SK-N-SH (cell line): ENCODE data around the gene MRPL27. TPM values are rescaled to one million over a fixed set of nuclear protein-coding genes. Genes with fewer than 3 reads are reported as not detected.

Source experiments
- CTCF ChIA-PET: fragments of 300-600, 350-600 bp; formaldehyde crosslinking; extraction: SDS; loops from one replicate; lab custom pipeline; 2021; lab: Yijun Ruan, JAX
- POLR2A ChIA-PET: fragments of 350-600 bp; sonication (Branson Sonifier 250); formaldehyde crosslinking; extraction: SDS; loops from one replicate; lab custom pipeline; 2020; ENCODE audit warnings: antibody characterized with exemption, inconsistent platforms; lab: Yijun Ruan, JAX
- DNase-seq: peaks from one replicate; pipeline ENCODE4 v3.0.0; 2012
- H2AFZ ChIP-seq: fragments of 200-600 bp; sonication (generic); 2 replicates; pipeline ENCODE4 v1.8.1; 2016; ENCODE audit warnings: antibody characterized with exemption, mild to moderate bottlenecking, low read depth
- H3F3A ChIP-seq: fragments of 200-600 bp; sonication (generic); replicated peaks from 2 replicates; pipeline ENCODE3; 2016; ENCODE audit warnings: antibody characterized with exemption, mild to moderate bottlenecking; ENCODE audit not compliant: insufficient read depth
- H3K27ac ChIP-seq, 2 experiments: fragments of 200-500 bp in 1 of 2; fragments of 200-600 bp in 1 of 2; sonication (Bioruptor generic) in 1 of 2; sonication (generic), shearing (Covaris generic) in 1 of 2; 2 replicates each; pipeline versions ENCODE4 v1.5.1 to v1.6.1; 2014 to 2016; ENCODE audit warnings: low read depth in 2 of 2, inconsistent platforms in 1 of 2, low read length in 1 of 2, mild to moderate bottlenecking in 1 of 2, mixed read lengths in 1 of 2
- H3K27me3 ChIP-seq: fragments of 200-600 bp; sonication (generic), shearing (Covaris generic); 2 replicates; pipeline ENCODE4 v1.6.1; 2016; ENCODE audit warnings: mixed run types; ENCODE audit not compliant: insufficient read depth
- H3K36me3 ChIP-seq, 2 experiments: fragments of 200-500 bp in 1 of 2; fragments of 200-600 bp in 1 of 2; sonication (Bioruptor generic) in 1 of 2; sonication (generic) in 1 of 2; replicated peaks in 1 of 2; 2 replicates each; pipeline versions ENCODE3 to v1.5.1; 2014 to 2016; ENCODE audit warnings: low read length in 1 of 2, mild to moderate bottlenecking in 1 of 2; ENCODE audit not compliant: insufficient read depth in 2 of 2, control insufficient read depth in 1 of 2
- H3K4me1 ChIP-seq, 2 experiments: fragments of 200-500 bp in 1 of 2; fragments of 200-600 bp in 1 of 2; sonication (Bioruptor generic) in 1 of 2; sonication (generic), shearing (Covaris generic) in 1 of 2; 2 replicates each; pipeline versions ENCODE4 v1.5.1 to v1.6.1; 2014 to 2016; ENCODE audit warnings: low read depth in 1 of 2, low read length in 1 of 2, mixed run types in 1 of 2; ENCODE audit not compliant: insufficient read depth in 2 of 2, control insufficient read depth in 1 of 2
- H3K4me2 ChIP-seq: fragments of 200-600 bp; sonication (generic), shearing (Covaris generic); 2 replicates; pipeline ENCODE4 v1.6.1; 2017; ENCODE audit warnings: mixed run types
- H3K4me3 ChIP-seq, 2 experiments: fragments of 200-500 bp in 1 of 2; fragments of 200-600 bp in 1 of 2; sonication (Bioruptor generic) in 1 of 2; sonication (generic), shearing (Covaris generic) in 1 of 2; 2 replicates each; pipeline versions ENCODE4 v1.5.1 to v1.8.1; 2014 to 2016; ENCODE audit warnings: low read depth in 2 of 2, inconsistent platforms in 1 of 2, low read length in 1 of 2, mild to moderate bottlenecking in 1 of 2, mixed read lengths in 1 of 2, moderate library complexity in 1 of 2
- H3K79me2 ChIP-seq: fragments of 200-600 bp; sonication (generic); 2 replicates; pipeline ENCODE4 v1.8.1; 2017; ENCODE audit warnings: mild to moderate bottlenecking; ENCODE audit not compliant: insufficient read depth
- H3K9ac ChIP-seq: fragments of 200-600 bp; sonication (generic); 2 replicates; pipeline ENCODE4 v1.6.1; 2017; ENCODE audit warnings: mixed run types
- H3K9me2 ChIP-seq: fragments of 200-600 bp; sonication (generic); 2 replicates; pipeline ENCODE4 v1.6.1; 2017; ENCODE audit warnings: mixed run types
- H3K9me3 ChIP-seq: fragments of 200-600 bp; sonication (generic); 2 replicates; pipeline ENCODE4 v1.6.1; 2017; ENCODE audit warnings: mixed run types, mild to moderate bottlenecking, moderate library complexity
- H4K20me1 ChIP-seq: fragments of 200-600 bp; sonication (generic); 2 replicates; pipeline ENCODE4 v1.6.1; 2017; ENCODE audit warnings: mild to moderate bottlenecking, mixed run types; ENCODE audit not compliant: insufficient read depth
- ELF1 ChIP-seq: IDR thresholded peaks from 2 replicates; pipeline ENCODE4 v1.4.0; 2012
- FOXJ3 ChIP-seq: sonication (generic); formaldehyde crosslinking; IDR thresholded peaks from 2 replicates; pipeline ENCODE4 v1.5.1; 2020; ENCODE audit warnings: mild to moderate bottlenecking, missing genetic modification reagents
- FOXM1 ChIP-seq: IDR thresholded peaks from 2 replicates; pipeline ENCODE4 v1.4.0; 2012; ENCODE audit warnings: low read depth, mild to moderate bottlenecking
- JUND ChIP-seq: IDR thresholded peaks from 2 replicates; pipeline ENCODE4 v1.4.0; 2012
- NFIC ChIP-seq: IDR thresholded peaks from 2 replicates; pipeline ENCODE4 v1.4.0; 2012; ENCODE audit warnings: borderline replicate concordance
- RAD21 ChIP-seq: IDR thresholded peaks from 2 replicates; pipeline ENCODE4 v1.6.1; 2012; ENCODE audit warnings: mild to moderate bottlenecking, low read length
- RCOR1 ChIP-seq: fragments of 150-350 bp; IDR thresholded peaks from 2 replicates; pipeline ENCODE4 v1.6.1; 2017; ENCODE audit warnings: antibody characterized with exemption, low read length
- RFX5 ChIP-seq: IDR thresholded peaks from 2 replicates; pipeline ENCODE4 v1.6.1; 2012; ENCODE audit warnings: mild to moderate bottlenecking, improper control_type of control experiment, low read length
- RXRA ChIP-seq: IDR thresholded peaks from 2 replicates; pipeline ENCODE4 v1.4.0; 2012; ENCODE audit warnings: low read depth, mild to moderate bottlenecking, borderline replicate concordance
- TEAD4 ChIP-seq: IDR thresholded peaks from 2 replicates; pipeline ENCODE4 v1.4.0; 2012; ENCODE audit warnings: mild to moderate bottlenecking, borderline replicate concordance; ENCODE audit not compliant: insufficient read depth
- USF1 ChIP-seq: IDR thresholded peaks from 2 replicates; pipeline ENCODE4 v1.4.0; 2012; ENCODE audit warnings: low read depth, borderline replicate concordance
- YY1 ChIP-seq: IDR thresholded peaks from 2 replicates; pipeline ENCODE4 v1.4.0; 2012; ENCODE audit warnings: low read depth, mild to moderate bottlenecking
- ZBTB33 ChIP-seq: IDR thresholded peaks from 2 replicates; pipeline ENCODE4 v1.4.0; 2012; ENCODE audit warnings: low read depth, borderline replicate concordance
- WGBS: methylation state at CpG from one replicate; pipeline ENCODE4 v1.1.6; 2017; ENCODE audit warnings: low lambda C conversion rate; 5-methylcytosine and 5-hydroxymethylcytosine counted together
- polyA plus RNA-seq, 3 experiments: library from polyadenylated mRNA; depleted of rRNA; stranded (reverse); fragments of >200 nt; gene quantifications; 2 replicates each; pipeline ENCODE4 v1.2.3, GENCODE V29; 2012
- TF ChIP-seq, protein P1 (sequence below): fragments of 200-600 bp; sonication (generic); IDR thresholded peaks from 2 replicates; pipeline ENCODE4 v1.6.1; 2017; ENCODE audit warnings: antibody characterized with exemption, mild to moderate bottlenecking, moderate library complexity
- TF ChIP-seq, protein P2 (sequence below): IDR thresholded peaks from 2 replicates; pipeline ENCODE4; 2012
- TF ChIP-seq, protein P3 (sequence below): IDR thresholded peaks from 2 replicates; pipeline ENCODE4 v1.6.1; 2012; ENCODE audit warnings: mild to moderate bottlenecking, low read depth, low read length, moderate library complexity
- TF ChIP-seq, protein P4 (sequence below): fragments of 150-350 bp; IDR thresholded peaks from 2 replicates; pipeline ENCODE4 v1.6.1; 2016; ENCODE audit warnings: mild to moderate bottlenecking, low read depth, low read length

Gene MRPL27
- polyA plus RNA-seq, 1 of the 3 experiments (the other 2 are of a cell fraction): 266 TPM

- Histone ChIP-seq H3K27ac (no peak overlapping the region), H4K20me1 (peaks cover 16% of the 10 kb centered on the region; the same call in 1 of the 2 replicates)
Observed at GRCh38 chr17:50355701-50356341, 17.2 kb downstream of the MRPL27 start.

More at GRCh38 chr17:50355701-50356341, 17.2 kb downstream of the MRPL27 start:
- Histone ChIP-seq H3K9me2 (no peaks in the 10 kb centered on the region), H3K4me2 (no peak overlapping the region), H3K79me2 (peaks cover 14% of the 10 kb centered on the region; the same call in 1 of the 2 replicates), H3K9ac (no peak overlapping the region), H3K9me3 (no peaks in the 10 kb centered on the region), H3K36me3 (peaks cover 43 to 66% of the 10 kb centered on the region in 2 experiments), H2AFZ (no peak overlapping the region), H3K27me3 (no peaks in the 10 kb centered on the region), H3F3A (peaks cover 2% of the 10 kb centered on the region), H3K4me3 (no peak overlapping the region), H3K4me1 (peaks cover 0 to 9% of the 10 kb centered on the region in 2 experiments; a peak in 1 of 4 replicates)
- no peak for TF ChIP-seq NFIC
- TF ChIP-seq RAD21: no peak
- TF ChIP-seq, protein P1, sequence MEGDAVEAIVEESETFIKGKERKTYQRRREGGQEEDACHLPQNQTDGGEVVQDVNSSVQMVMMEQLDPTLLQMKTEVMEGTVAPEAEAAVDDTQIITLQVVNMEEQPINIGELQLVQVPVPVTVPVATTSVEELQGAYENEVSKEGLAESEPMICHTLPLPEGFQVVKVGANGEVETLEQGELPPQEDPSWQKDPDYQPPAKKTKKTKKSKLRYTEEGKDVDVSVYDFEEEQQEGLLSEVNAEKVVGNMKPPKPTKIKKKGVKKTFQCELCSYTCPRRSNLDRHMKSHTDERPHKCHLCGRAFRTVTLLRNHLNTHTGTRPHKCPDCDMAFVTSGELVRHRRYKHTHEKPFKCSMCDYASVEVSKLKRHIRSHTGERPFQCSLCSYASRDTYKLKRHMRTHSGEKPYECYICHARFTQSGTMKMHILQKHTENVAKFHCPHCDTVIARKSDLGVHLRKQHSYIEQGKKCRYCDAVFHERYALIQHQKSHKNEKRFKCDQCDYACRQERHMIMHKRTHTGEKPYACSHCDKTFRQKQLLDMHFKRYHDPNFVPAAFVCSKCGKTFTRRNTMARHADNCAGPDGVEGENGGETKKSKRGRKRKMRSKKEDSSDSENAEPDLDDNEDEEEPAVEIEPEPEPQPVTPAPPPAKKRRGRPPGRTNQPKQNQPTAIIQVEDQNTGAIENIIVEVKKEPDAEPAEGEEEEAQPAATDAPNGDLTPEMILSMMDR: no peak
- no peak for TF ChIP-seq RCOR1
- TF ChIP-seq, protein P2, sequence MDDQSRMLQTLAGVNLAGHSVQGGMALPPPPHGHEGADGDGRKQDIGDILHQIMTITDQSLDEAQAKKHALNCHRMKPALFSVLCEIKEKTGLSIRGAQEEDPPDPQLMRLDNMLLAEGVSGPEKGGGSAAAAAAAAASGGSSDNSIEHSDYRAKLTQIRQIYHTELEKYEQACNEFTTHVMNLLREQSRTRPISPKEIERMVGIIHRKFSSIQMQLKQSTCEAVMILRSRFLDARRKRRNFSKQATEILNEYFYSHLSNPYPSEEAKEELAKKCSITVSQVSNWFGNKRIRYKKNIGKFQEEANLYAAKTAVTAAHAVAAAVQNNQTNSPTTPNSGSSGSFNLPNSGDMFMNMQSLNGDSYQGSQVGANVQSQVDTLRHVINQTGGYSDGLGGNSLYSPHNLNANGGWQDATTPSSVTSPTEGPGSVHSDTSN: no peak
- no peak for TF ChIP-seq RFX5
- TF ChIP-seq, protein P3, sequence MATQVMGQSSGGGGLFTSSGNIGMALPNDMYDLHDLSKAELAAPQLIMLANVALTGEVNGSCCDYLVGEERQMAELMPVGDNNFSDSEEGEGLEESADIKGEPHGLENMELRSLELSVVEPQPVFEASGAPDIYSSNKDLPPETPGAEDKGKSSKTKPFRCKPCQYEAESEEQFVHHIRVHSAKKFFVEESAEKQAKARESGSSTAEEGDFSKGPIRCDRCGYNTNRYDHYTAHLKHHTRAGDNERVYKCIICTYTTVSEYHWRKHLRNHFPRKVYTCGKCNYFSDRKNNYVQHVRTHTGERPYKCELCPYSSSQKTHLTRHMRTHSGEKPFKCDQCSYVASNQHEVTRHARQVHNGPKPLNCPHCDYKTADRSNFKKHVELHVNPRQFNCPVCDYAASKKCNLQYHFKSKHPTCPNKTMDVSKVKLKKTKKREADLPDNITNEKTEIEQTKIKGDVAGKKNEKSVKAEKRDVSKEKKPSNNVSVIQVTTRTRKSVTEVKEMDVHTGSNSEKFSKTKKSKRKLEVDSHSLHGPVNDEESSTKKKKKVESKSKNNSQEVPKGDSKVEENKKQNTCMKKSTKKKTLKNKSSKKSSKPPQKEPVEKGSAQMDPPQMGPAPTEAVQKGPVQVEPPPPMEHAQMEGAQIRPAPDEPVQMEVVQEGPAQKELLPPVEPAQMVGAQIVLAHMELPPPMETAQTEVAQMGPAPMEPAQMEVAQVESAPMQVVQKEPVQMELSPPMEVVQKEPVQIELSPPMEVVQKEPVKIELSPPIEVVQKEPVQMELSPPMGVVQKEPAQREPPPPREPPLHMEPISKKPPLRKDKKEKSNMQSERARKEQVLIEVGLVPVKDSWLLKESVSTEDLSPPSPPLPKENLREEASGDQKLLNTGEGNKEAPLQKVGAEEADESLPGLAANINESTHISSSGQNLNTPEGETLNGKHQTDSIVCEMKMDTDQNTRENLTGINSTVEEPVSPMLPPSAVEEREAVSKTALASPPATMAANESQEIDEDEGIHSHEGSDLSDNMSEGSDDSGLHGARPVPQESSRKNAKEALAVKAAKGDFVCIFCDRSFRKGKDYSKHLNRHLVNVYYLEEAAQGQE: no peak
- TF ChIP-seq ELF1: no peak
- no peak for TF ChIP-seq ZBTB33
- no peak for TF ChIP-seq USF1
- no peak for TF ChIP-seq RXRA
- no peak for TF ChIP-seq YY1
- TF ChIP-seq FOXM1: no peak
- TF ChIP-seq FOXJ3 (CRISPR knock-in tag): no peak
- no peak for TF ChIP-seq JUND
- TF ChIP-seq, protein P4, sequence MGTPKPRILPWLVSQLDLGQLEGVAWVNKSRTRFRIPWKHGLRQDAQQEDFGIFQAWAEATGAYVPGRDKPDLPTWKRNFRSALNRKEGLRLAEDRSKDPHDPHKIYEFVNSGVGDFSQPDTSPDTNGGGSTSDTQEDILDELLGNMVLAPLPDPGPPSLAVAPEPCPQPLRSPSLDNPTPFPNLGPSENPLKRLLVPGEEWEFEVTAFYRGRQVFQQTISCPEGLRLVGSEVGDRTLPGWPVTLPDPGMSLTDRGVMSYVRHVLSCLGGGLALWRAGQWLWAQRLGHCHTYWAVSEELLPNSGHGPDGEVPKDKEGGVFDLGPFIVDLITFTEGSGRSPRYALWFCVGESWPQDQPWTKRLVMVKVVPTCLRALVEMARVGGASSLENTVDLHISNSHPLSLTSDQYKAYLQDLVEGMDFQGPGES: no peak
- no peak for TF ChIP-seq TEAD4
- no peak for DNase-seq
- 95% methylated on average over 13 of the region's 20 CpGs for WGBS
- POLR2A ChIA-PET: no interaction called here
- CTCF ChIA-PET: interaction anchor here (0.6 to 1.8 kb wide), 5 partner anchors 10 to 268 kb away, joined by 3 to 7 read pairs (median 3); partner anchors contain the start of gene XYLT2
